ENCODE data around the gene PRKCH.
"Not testable (repeated sequence)": the region's sequence is repeated elsewhere in the genome, so short reads cannot be mapped to it uniquely, and the experiment has no call there.

The PRKCH gene

GRCh38 chr14:61319086-61319485, 2.3 kb upstream of the PRKCH start:
- in situ Hi-C loops (cut with HindIII; ENCODE audit: low sequenced_read_pairs), result no loop called here
- no peak for DNase-seq (ENCODE audit: low read depth)
- no peak overlapping the region for H3K4me3 ChIP-seq (ENCODE audit: low read depth, low read length)
- TF ChIP-seq, protein P1, sequence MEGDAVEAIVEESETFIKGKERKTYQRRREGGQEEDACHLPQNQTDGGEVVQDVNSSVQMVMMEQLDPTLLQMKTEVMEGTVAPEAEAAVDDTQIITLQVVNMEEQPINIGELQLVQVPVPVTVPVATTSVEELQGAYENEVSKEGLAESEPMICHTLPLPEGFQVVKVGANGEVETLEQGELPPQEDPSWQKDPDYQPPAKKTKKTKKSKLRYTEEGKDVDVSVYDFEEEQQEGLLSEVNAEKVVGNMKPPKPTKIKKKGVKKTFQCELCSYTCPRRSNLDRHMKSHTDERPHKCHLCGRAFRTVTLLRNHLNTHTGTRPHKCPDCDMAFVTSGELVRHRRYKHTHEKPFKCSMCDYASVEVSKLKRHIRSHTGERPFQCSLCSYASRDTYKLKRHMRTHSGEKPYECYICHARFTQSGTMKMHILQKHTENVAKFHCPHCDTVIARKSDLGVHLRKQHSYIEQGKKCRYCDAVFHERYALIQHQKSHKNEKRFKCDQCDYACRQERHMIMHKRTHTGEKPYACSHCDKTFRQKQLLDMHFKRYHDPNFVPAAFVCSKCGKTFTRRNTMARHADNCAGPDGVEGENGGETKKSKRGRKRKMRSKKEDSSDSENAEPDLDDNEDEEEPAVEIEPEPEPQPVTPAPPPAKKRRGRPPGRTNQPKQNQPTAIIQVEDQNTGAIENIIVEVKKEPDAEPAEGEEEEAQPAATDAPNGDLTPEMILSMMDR (IDR thresholded peaks at IDR 0.05; ENCODE audit: low read depth, low read length, missing control alignments), result no peak

- no peak for DNase-seq (ENCODE audit: low read depth)
- in situ Hi-C loops (cut with HindIII; ENCODE audit: low sequenced_read_pairs), result no loop called here
- TF ChIP-seq, protein P1 (IDR thresholded peaks at IDR 0.05; ENCODE audit: low read depth, low read length, missing control alignments), result no peak
- H3K4me3 ChIP-seq (ENCODE audit: low read depth, low read length), result no peak overlapping the region
Measured at GRCh38 chr14:61319706-61320105, 1.7 kb upstream of the PRKCH start.

DNA sequence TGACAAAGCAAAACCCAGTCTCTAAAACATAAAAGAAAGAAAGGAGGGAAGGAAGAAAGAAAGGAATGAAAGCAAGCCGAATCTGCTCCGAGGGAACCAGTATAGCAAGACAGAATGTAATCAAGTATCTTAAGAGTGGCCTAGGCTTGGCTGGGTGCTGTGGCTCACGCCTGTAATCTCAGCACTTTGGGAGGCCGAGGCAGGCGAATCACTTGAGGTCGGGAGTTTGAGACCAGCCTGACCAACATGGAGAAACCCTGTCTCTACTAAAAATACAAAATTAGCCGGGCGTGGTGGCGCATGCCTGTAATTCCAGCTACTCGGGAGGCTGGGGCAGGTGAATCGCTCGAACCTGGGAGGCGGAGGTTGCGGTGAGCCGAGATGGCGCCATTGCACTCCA, 1.2 kb upstream of the PRKCH start:
- DNase-seq (ENCODE audit: low read depth); in situ Hi-C loops (cut with HindIII; ENCODE audit: low sequenced_read_pairs); H3K4me3 ChIP-seq (ENCODE audit: low read depth, low read length): not testable (repeated sequence)

DNA sequence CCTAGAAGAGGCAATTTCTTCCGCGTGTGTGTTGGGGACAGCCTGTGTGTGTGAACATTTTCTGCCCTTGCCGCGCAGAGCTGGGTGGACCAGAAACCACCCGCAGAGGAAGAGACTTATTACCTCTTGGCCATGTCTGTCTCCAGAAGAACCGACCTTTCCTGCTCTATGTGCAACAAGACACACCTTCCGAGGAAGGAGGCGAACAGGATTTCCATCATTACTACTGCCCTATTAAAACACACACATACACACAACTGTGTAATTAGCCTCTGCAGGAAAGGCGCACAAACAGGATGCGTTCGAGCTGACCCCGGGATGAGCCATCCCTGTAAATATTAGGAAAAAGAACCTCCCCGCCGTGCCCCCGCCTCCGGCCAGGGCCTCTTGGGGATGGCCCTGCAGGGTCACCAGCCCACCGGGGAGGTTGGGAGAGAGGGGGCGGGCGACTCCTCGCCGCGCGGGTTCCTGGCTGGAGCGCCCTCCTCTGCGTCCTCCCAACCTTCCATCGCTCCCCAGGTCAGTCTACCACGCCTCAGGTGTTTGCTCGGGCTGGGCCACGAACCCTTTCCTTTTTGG, 484 bp upstream of the PRKCH start:
- in situ Hi-C loops (cut with HindIII; ENCODE audit: low sequenced_read_pairs), result no loop called here
- TF ChIP-seq, protein P1 (IDR thresholded peaks at IDR 0.05; ENCODE audit: low read depth, low read length, missing control alignments), result no peak
- H3K4me3 ChIP-seq (ENCODE audit: low read depth, low read length), result peak overlapping the region; percentile 49
- DNase-seq (ENCODE audit: low read depth), result no peak

GRCh38 chr14:61322011-61322798, 826 bp downstream of the PRKCH start:
- in situ Hi-C loops (cut with HindIII; ENCODE audit: low sequenced_read_pairs), result no loop called here
- no peak for DNase-seq (ENCODE audit: low read depth)
- TF ChIP-seq, protein P1 (IDR thresholded peaks at IDR 0.05; ENCODE audit: low read depth, low read length, missing control alignments), result no peak
- peak overlapping the region; percentile 49 for H3K4me3 ChIP-seq (ENCODE audit: low read depth, low read length)

- in situ Hi-C loops (cut with HindIII; ENCODE audit: low sequenced_read_pairs), result no loop called here
- TF ChIP-seq, protein P1 (IDR thresholded peaks at IDR 0.05; ENCODE audit: low read depth, low read length, missing control alignments), result no peak
- DNase-seq (ENCODE audit: low read depth), result no peak
- H3K4me3 ChIP-seq (ENCODE audit: low read depth, low read length), result no peak overlapping the region
Measured at GRCh38 chr14:61322799-61323290, 1.5 kb downstream of the PRKCH start.

GRCh38 chr14:61323970-61324369, 2.6 kb downstream of the PRKCH start:
- TF ChIP-seq, protein P1 (IDR thresholded peaks at IDR 0.05; ENCODE audit: low read depth, low read length, missing control alignments), result no peak
- in situ Hi-C loops (cut with HindIII; ENCODE audit: low sequenced_read_pairs), result no loop called here
- no peak for DNase-seq (ENCODE audit: low read depth)
- H3K4me3 ChIP-seq (ENCODE audit: low read depth, low read length), result no peak overlapping the region

All from astrocyte of the cerebellum (primary cell).